A673 (cell line): Measurements from ENCODE around the gene SLC4A1.

Experiments used
- CTCF ChIP-seq: fragments of 300-800, 200-600 bp; sonication (generic); conservative IDR thresholded peaks from 2 replicates; pipeline ENCODE4 v1.5.1; 2017; ENCODE audit warnings: low read depth, mild to moderate bottlenecking, antibody characterized with exemption, low read length, moderate library complexity, mixed read lengths
- EZH2 ChIP-seq: fragments of 200-600 bp; sonication (generic); IDR thresholded peaks from 2 replicates; pipeline ENCODE4 v1.6.1; 2017; ENCODE audit warnings: borderline replicate concordance, low read depth, mild to moderate bottlenecking, mixed read lengths, antibody characterized with exemption, low read length; ENCODE audit not compliant: poor library complexity, severe bottlenecking

GRCh38 chr17:44260296-44260695 is 7.6 kb downstream of the SLC4A1 start:
- TF ChIP-seq CTCF (no peak), EZH2 (no peak)
